Small intestine (tissue), 7 donors: ENCODE data around the gene PHTF2. TPM values are rescaled to one million over a fixed set of nuclear protein-coding genes. Genes with fewer than 3 reads are reported as not detected.

Experiments
- DNase-seq, 2 donors: peaks; one replicate each; pipeline versions ENCODE4 v3.0.0 to v3.0.0-alpha.2; 2013
- FAIRE-seq: peaks from 2 replicates; lab custom pipeline; 2012; peaks lifted over from hg19 to GRCh38; lab: Jason Lieb, UNC
- H3K27ac ChIP-seq, 3 donors: one replicate each; pipeline ENCODE4 v1.5.1; 2013; ENCODE audit warnings: low read length in 2 of 3, mild to moderate bottlenecking in 2 of 3, control low read depth in 1 of 3, inconsistent platforms in 1 of 3, low read depth in 1 of 3, moderate library complexity in 1 of 3
- H3K27me3 ChIP-seq, 3 donors: one replicate each; pipeline ENCODE4 v1.6.1; 2013; ENCODE audit warnings: low read length in 3 of 3, inconsistent platforms in 1 of 3; ENCODE audit not compliant: control insufficient read depth in 3 of 3, insufficient read depth in 3 of 3
- H3K36me3 ChIP-seq, 3 donors: one replicate each; pipeline ENCODE4 v1.6.1; 2013; ENCODE audit warnings: low read length in 3 of 3, inconsistent platforms in 1 of 3, low read depth in 1 of 3, mild to moderate bottlenecking in 1 of 3, moderate library complexity in 1 of 3; ENCODE audit not compliant: control insufficient read depth in 3 of 3, insufficient read depth in 2 of 3
- H3K4me1 ChIP-seq, 3 donors: one replicate each; pipeline ENCODE4 v1.6.1; 2013; ENCODE audit warnings: low read length in 2 of 3, inconsistent platforms in 1 of 3, low read depth in 1 of 3, mild to moderate bottlenecking in 1 of 3, moderate library complexity in 1 of 3; ENCODE audit not compliant: control insufficient read depth in 3 of 3, insufficient read depth in 2 of 3
- H3K4me3 ChIP-seq, 3 donors: one replicate each; pipeline ENCODE4 v1.5.1; 2013; ENCODE audit warnings: low read length in 3 of 3, control low read depth in 1 of 3, inconsistent platforms in 1 of 3, low read depth in 1 of 3, mild to moderate bottlenecking in 1 of 3, moderate library complexity in 1 of 3
- H3K9me3 ChIP-seq, 2 donors: one replicate each; pipeline ENCODE4 v1.6.1; 2013; ENCODE audit warnings: low read depth in 1 of 2, low read length in 1 of 2; ENCODE audit not compliant: control insufficient read depth in 2 of 2, insufficient read depth in 1 of 2
- WGBS, 3 donors: extraction: QIAGEN DNeasy Blood & Tissue Kit; methylation state at CpG; one replicate each; pipeline ENCODE4 v1.1.7; 2013; 5-methylcytosine and 5-hydroxymethylcytosine counted together
- polyA plus RNA-seq, 4 donors: library from polyadenylated mRNA; stranded (reverse) in 3 of 4; unstranded in 1 of 4; fragments of 200-250 nt in 3 of 4; fragments of 120-200 nt in 1 of 4; gene quantifications; one replicate each; pipeline versions ENCODE4 v1.2.1 to v1.2.3, GENCODE V29; 2013
- donor health status: healthy with polysubstance abuse.
- donor health status: control.
- donor health status: control.
- donor health status: Bipolar disorder and iron deficiency.
- donor health status: healthy.

The PHTF2 gene
- polyA plus RNA-seq, 4 donors: 1.8 to 10.1 (median 2.7) TPM

DNA sequence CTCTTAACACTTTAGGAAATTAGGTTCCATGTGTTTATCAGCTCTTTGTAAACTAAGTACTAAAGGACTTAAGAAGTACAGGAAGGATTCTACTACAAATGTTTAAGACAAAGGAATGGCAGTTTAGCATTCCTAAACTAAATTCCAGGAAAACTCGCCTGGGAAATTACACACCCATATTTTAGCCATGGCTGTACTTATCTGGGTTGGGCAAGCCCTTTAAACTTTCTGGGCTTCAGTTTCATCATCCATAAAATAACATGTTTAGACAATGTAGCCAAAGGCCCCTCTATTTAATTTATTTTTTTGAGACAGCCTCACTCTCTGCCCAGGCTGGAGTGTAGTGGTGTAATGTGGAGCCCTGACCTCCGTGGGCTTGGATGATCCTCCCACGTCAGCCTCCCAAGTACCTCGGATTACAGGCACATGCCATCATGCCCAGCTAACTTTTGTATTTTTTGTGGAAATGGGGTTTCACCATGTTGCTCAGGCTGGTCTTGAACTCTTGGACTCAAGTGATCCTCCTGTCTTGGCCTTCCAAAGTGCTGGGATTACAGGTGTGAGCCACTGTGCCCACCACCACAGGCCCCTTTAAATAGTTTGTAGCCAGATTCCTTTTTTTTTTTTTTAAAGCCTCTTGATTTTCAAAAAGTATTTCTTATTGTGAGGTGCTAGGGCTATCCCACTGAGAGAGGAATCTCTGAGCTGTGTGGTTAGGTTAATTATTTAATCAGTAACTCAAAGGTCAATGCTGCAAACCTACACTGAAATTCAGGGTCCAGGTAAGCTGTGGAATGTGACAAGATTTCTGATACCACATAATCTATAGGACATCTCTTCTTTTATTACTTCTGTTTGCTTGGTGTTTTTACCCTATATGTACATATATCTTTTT is 32.4 kb upstream of the PHTF2 start:
- no peak for FAIRE-seq
- Histone ChIP-seq H3K4me3 (no peak overlapping the region), H3K9me3 (no peaks in the 10 kb centered on the region), H3K27me3 (no peaks in the 10 kb centered on the region), H3K36me3 (peaks cover 0 to 13% (median 0%) of the 10 kb centered on the region in 3 donors), H3K4me1 (peaks cover 0 to 11% (median 6%) of the 10 kb centered on the region in 3 donors), H3K27ac (peak overlapping the region; percentile 32 to 57 (median 49))
- DNase-seq: peak; percentile 63 to 73
- WGBS, 3 donors: 37 to 64% (median 47%) methylated on average over 4 of the region's 4 CpGs

DNA sequence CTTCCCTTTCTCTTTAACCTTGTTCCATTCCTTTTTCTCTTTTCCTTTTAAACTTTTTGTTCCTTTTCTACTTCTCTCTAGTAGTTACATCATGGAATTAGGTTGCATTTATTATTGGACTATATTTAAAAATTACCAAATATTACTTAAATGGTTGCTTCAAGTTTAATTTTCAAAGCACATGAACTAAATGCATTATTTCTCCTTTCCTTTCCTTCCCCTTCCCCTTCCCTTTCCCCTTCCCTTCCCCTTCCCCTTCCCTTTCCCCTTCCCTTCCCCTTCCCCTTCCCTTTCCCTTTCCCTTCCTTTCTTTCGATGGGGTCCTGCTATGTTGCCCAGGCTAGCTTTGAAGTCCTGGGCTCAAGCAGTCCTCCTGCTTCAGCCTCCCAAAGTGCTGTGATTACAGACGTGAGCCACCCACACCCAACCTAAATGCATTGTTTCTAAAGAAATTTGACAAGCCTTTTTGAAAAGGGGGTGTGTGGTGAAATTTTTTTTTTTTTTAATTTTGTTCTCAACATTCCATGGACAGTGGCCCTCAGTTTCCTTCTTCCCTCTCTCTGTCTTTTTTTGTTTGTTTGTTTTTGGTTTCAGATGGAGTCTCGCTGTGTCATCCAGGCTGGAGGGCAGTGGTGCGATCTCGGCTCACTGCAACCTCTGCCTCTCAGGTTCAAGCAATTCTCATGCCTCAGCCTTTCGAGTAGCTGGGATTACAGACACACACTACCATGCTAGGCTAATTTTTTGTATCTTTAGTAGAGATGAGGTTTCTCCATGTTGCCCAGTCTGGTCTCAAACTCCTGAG is 31.6 kb upstream of the PHTF2 start:
- no peak overlapping the region for H3K4me3 ChIP-seq
- no peaks in the 10 kb centered on the region for H3K9me3 ChIP-seq
- no peak for FAIRE-seq
- H3K27me3 ChIP-seq: no peaks in the 10 kb centered on the region
- peaks cover 0 to 11% (median 6%) of the 10 kb centered on the region in 3 donors for H3K4me1 ChIP-seq
- 79 to 88% (median 87%) methylated on average over 6 of the region's 6 CpGs for WGBS, 3 donors
- no peak for DNase-seq
- peak overlapping the region in 1 of 3 donors; percentile 1 for H3K27ac ChIP-seq
- peaks cover 0 to 13% (median 0%) of the 10 kb centered on the region in 3 donors for H3K36me3 ChIP-seq

DNA sequence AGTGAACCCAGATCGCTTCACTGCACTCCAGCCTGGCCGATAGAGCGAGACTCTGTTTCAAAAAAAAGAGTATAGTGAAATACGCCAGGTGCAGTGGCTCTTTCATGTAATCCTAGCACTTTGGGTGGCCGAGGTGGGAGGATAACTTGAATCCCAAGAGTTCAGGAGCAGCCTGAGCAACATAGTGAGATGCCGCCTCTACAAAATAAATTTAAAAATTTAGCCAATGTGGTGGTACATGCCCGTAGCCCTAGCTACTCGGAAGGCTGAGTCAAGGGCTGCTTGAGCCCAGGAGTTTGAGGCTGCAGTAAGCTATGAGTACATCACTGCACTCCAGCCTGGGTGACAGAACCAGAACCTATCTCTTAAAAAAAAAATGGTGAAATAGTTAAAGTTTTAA is 28.3 kb upstream of the PHTF2 start:
- no peak for FAIRE-seq
- no peak overlapping the region for H3K27ac ChIP-seq
- 85 to 92% (median 89%) methylated on average over 8 of the region's 8 CpGs for WGBS, 3 donors

DNA sequence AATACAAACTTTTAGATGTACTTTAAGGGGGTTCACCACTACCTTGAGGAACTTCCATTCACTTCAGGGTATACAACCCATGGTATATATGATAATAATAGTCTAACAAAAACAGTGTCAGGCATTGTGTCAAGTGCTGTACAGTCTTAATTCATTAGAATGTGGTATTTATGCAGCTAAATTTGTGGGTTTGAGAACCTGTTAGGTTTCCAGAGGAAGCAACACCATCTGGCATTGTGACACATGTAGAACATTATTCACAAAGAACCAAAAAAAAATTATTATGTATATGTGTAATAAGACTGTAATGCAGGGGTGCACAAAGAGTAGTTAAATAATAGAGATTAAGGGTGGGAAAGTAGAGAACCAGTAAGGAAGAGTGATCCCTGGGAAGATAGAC is 26.7 kb upstream of the PHTF2 start:
- Histone ChIP-seq H3K9me3 (no peaks in the 10 kb centered on the region), H3K27ac (no peak overlapping the region), H3K4me1 (peaks cover 0 to 3% (median 0%) of the 10 kb centered on the region in 3 donors), H3K27me3 (no peaks in the 10 kb centered on the region), H3K36me3 (peaks cover 2 to 36% (median 4%) of the 10 kb centered on the region in 3 donors), H3K4me3 (no peak overlapping the region)
- FAIRE-seq (no peak), DNase-seq (no peak)

More for the DNA sequence above, 28.3 kb upstream of the PHTF2 start:
- Histone ChIP-seq H3K4me1 (peaks cover 0 to 11% (median 6%) of the 10 kb centered on the region in 3 donors), H3K36me3 (peaks cover 2 to 31% (median 4%) of the 10 kb centered on the region in 3 donors), H3K4me3 (no peak overlapping the region), H3K9me3 (no peaks in the 10 kb centered on the region), H3K27me3 (no peaks in the 10 kb centered on the region)
- no peak for DNase-seq

DNA sequence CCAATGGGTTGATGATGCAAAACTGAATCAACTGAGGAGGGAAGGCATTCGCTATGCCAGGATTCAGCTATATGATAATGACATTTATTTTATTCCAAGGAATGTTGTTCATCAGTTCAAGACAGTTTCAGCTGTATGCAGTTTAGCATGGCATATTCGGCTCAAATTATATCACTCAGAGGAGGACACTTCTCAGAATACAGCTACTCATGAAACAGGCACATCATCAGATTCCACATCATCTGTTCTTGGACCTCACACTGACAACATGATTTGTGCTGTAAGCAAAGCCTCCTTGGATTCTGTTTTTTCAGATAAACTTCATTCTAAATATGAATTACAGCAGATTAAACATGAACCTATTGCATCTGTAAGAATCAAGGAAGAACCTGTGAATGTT is 20.0 kb upstream of the PHTF2 start:
- FAIRE-seq (no peak), DNase-seq (no peak)
- Histone ChIP-seq H3K27me3 (no peaks in the 10 kb centered on the region), H3K27ac (no peak overlapping the region), H3K36me3 (peaks cover 3 to 21% (median 8%) of the 10 kb centered on the region in 3 donors), H3K9me3 (no peaks in the 10 kb centered on the region), H3K4me3 (no peak overlapping the region), H3K4me1 (peaks cover 0 to 6% (median 0%) of the 10 kb centered on the region in 3 donors)
- 96 to 100% (median 100%) methylated on average over 2 of the region's 2 CpGs for WGBS, 3 donors

DNA sequence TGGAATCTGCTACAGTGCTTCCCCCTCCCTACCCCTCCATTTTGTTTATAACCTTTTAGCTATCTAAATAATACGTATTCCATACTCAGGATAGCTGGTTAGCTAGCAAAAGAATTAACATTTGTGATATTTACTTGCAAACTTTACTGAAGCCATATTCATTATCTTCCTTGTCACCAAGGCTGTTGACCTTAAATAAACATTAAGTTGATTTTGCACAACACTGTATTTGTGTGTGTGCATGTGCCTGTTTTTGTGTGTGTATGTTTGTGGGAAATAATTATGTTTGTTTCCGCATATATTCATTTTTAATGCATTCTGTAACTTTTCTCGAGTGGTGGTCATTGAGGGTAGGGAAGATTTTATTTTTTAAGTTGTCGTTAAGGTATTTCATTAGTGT is 16.2 kb upstream of the PHTF2 start:
- peaks cover 0 to 6% of the 10 kb centered on the region in 2 donors for H3K9me3 ChIP-seq
- no peaks in the 10 kb centered on the region for H3K27me3 ChIP-seq
- no peak overlapping the region for H3K4me3 ChIP-seq
- FAIRE-seq (no peak), DNase-seq (no peak)
- 93 to 96% (median 95%) methylated on average over 4 of the region's 4 CpGs for WGBS, 3 donors
- peaks cover 3 to 7% (median 7%) of the 10 kb centered on the region in 3 donors for H3K36me3 ChIP-seq
- H3K4me1 ChIP-seq: peaks cover 0 to 6% (median 0%) of the 10 kb centered on the region in 3 donors
- H3K27ac ChIP-seq: no peak overlapping the region

DNA sequence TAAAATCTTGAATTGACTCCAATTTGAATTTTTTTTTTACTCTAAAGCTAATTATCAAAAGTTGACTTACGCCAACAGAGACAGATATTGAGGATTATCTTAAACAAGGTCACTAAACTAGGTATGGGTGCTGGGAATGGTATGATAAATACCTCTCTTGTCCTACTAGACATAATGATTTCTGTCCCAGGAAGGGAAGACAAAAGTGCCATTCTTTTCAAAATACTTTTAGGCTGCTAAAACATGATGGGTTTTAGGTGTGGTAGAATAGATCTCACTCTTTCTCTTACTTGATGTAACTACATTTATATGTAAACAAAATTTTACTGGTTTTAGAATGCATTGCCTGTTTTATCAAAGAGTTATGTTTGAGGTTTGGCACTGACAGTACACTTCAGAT is 15.5 kb upstream of the PHTF2 start:
- FAIRE-seq: no peak

DNA sequence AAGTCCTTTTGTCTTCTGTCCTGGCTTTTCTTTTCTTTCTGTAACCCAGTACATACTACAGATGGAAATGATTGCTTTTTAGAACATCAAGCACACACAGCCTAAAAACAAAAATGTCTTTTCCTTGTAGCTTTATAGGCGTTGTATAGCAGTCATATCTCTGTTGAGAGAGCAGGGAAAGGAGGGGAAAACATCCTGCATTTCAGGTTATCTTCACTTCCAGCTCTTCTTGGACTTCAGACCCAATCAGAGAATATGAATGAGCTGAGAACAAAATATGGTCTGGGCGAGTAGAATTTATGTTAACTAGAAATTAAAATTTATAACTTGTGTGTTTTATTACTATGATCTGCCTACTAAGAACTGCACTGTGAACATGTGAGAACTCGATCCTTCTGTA is 15.0 kb upstream of the PHTF2 start:
- H3K4me3 ChIP-seq: no peak overlapping the region
- DNase-seq: peak; percentile 59 to 76
- peaks cover under 1 to 7% (median 6%) of the 10 kb centered on the region in 3 donors for H3K36me3 ChIP-seq
- no peaks in the 10 kb centered on the region for H3K27me3 ChIP-seq
- no peak for FAIRE-seq
- 21 to 64% (median 49%) methylated on average over 3 of the region's 3 CpGs for WGBS, 3 donors
- H3K27ac ChIP-seq: peak overlapping the region in 2 of 3 donors; percentile 32 to 37
- peaks cover 0 to 6% (median 0%) of the 10 kb centered on the region in 3 donors for H3K4me1 ChIP-seq
- peaks cover 0 to 6% of the 10 kb centered on the region in 2 donors for H3K9me3 ChIP-seq

More for the DNA sequence above, 15.5 kb upstream of the PHTF2 start:
- DNase-seq: no peak
- no peaks in the 10 kb centered on the region for H3K27me3 ChIP-seq
- 45 to 75% (median 46%) methylated on average over 1 of the region's 1 CpG for WGBS, 3 donors
- peaks cover 0 to 6% (median 0%) of the 10 kb centered on the region in 3 donors for H3K4me1 ChIP-seq
- no peak overlapping the region for H3K4me3 ChIP-seq
- peaks cover 0 to 6% of the 10 kb centered on the region in 2 donors for H3K9me3 ChIP-seq
- H3K36me3 ChIP-seq: peaks cover 3 to 8% (median 7%) of the 10 kb centered on the region in 3 donors
- H3K27ac ChIP-seq: peak overlapping the region in 1 of 3 donors; percentile 37
